OCI-M1 (cell line): ENCODE data around the gene PLEKHG2.

Experiments
- DNase-seq: peaks from one replicate; lab custom pipeline; 2025; lab: John Stamatoyannopoulos, UW

The PLEKHG2 gene

DNA sequence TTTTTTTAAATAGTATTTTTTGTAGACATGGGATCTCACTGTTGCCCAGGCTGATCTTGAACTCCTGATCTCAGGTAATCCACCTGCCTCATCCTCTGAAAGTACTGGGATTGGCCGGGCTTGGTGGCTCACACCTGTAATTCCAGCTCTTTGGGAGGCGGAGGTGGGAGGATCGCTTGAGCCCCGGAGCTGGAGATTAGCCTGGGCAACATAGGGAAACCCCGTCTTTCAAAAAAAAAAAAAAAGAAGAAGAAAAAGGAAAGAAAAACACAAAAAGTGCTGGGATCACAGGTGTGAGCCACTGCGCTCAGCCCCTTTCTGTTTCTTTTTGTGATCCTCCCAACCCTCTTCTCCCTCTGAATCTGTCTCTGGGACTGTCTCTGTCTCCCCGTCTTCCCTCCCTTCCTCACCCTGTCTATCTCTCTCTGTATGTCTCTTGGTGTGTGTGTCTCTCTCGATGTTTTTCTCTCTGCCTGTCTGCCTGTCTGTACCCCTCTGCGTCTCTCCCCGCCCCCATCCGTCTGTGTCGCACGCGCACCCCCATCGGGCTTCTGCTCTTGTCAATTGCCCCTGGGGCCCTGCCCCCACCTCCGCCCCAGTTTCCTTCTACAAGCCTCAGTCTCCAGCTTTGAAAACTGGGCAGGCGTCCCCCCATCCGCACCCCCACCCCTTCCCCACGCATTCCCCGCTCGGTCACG is 6.4 kb upstream of the PLEKHG2 start:
- DNase-seq: peak; percentile 88

DNA sequence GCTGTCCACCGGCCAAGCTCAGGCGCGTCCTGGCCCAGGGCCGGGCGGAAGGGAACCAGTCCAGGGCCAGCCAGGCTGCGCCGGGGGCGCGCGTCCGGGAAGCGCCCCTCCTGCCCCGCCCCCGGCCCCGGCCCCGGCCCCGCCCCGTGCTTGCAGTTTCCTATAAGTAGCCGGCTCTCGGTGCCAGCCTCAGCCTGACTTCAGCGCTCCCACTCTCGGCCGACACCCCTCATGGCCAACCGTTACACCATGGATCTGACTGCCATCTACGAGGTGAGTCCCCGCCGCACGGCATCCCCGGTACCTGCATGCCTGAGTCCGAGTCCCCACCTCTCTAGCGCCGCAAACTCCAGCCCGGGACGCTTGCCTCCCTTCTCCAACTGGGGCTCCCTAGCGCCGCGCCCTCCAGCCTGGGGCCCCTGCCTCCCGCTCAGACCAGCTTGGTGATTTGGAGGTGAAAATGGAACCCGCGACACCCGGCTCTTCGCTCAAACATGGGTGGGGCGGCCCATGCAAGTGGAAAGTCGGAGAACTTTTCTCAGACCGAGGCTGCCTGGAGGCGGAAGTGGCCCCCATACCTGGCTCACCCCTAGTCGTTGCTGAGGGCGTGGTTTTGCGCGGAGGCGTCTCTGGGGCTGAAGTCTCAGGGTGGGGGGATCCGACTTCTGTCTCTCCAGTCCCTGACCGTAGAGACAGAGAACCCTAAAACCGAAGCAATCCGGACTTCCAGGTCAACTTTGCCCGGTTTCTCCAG is 5.6 kb upstream of the PLEKHG2 start, which contains the start of gene ZFP36:
Gene ZFP36, plus strand, starts transcription at position 192 of the 754 bp plus-strand sequence. Its CDS starts 58 bp downstream, at position 250.
- DNase-seq: peak; percentile 89

DNA sequence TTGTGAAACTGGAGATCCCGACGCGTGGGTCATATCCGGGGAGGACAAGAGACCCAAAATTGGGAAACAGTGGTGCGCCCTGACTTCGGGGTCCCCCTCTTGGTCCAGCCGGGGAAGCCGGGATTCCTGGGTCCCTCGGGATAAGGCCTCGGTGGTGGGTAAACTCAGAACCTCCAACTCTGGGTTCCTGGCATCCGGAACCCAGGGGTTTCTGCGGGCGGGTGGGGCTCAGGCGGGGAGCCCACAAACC is 5.1 kb upstream of the PLEKHG2 start:
- DNase-seq: no peak

DNA sequence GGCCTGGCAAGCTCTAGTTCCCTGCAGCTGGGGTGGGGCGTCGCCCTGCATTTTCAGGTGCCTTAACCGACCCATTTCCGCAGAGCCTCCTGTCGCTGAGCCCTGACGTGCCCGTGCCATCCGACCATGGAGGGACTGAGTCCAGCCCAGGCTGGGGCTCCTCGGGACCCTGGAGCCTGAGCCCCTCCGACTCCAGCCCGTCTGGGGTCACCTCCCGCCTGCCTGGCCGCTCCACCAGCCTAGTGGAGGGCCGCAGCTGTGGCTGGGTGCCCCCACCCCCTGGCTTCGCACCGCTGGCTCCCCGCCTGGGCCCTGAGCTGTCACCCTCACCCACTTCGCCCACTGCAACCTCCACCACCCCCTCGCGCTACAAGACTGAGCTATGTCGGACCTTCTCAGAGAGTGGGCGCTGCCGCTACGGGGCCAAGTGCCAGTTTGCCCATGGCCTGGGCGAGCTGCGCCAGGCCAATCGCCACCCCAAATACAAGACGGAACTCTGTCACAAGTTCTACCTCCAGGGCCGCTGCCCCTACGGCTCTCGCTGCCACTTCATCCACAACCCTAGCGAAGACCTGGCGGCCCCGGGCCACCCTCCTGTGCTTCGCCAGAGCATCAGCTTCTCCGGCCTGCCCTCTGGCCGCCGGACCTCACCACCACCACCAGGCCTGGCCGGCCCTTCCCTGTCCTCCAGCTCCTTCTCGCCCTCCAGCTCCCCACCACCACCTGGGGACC is 4.6 kb upstream of the PLEKHG2 start:
- DNase-seq: no peak

DNA sequence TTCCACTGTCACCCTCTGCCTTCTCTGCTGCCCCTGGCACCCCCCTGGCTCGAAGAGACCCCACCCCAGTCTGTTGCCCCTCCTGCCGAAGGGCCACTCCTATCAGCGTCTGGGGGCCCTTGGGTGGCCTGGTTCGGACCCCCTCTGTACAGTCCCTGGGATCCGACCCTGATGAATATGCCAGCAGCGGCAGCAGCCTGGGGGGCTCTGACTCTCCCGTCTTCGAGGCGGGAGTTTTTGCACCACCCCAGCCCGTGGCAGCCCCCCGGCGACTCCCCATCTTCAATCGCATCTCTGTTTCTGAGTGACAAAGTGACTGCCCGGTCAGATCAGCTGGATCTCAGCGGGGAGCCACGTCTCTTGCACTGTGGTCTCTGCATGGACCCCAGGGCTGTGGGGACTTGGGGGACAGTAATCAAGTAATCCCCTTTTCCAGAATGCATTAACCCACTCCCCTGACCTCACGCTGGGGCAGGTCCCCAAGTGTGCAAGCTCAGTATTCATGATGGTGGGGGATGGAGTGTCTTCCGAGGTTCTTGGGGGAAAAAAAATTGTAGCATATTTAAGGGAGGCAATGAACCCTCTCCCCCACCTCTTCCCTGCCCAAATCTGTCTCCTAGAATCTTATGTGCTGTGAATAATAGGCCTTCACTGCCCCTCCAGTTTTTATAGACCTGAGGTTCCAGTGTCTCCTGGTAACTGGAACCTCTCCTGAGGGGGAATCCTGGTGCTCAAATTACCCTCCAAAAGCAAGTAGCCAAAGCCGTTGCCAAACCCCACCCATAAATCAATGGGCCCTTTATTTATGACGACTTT is 3.9 kb upstream of the PLEKHG2 start:
- peak; percentile 46 for DNase-seq

DNA sequence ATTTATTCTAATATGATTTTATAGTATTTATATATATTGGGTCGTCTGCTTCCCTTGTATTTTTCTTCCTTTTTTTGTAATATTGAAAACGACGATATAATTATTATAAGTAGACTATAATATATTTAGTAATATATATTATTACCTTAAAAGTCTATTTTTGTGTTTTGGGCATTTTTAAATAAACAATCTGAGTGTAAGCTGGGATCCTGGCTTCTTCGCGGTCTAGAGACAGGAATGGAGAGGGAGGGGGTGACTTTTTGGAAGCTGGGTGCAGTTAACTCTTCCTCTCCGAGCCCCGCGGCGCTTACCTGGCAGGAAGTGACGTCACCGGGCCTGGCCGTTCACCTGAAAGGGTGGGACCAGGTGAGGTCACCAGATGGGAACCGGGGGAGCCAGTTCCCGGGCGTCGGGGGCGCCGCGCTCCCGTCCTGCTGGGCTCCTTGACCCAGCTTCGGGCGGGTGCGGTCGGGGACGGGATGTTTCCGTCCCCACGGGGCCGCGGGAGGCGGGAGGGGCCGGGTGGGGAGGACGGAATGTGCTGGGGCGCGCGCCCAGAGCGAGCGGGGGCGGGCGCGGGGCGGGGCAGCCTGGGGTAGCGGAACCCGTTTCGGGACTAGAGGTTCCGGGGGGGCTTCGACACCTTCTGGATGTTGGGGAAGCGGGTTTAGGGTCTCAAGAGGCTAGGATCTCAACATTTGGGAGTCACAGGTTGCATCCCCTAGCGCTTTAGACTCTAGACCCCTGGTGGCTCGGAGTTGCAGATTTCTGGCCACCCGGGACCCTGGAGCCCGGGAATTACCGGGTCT is 3.1 kb upstream of the PLEKHG2 start:
- peak; percentile 76 for DNase-seq

DNA sequence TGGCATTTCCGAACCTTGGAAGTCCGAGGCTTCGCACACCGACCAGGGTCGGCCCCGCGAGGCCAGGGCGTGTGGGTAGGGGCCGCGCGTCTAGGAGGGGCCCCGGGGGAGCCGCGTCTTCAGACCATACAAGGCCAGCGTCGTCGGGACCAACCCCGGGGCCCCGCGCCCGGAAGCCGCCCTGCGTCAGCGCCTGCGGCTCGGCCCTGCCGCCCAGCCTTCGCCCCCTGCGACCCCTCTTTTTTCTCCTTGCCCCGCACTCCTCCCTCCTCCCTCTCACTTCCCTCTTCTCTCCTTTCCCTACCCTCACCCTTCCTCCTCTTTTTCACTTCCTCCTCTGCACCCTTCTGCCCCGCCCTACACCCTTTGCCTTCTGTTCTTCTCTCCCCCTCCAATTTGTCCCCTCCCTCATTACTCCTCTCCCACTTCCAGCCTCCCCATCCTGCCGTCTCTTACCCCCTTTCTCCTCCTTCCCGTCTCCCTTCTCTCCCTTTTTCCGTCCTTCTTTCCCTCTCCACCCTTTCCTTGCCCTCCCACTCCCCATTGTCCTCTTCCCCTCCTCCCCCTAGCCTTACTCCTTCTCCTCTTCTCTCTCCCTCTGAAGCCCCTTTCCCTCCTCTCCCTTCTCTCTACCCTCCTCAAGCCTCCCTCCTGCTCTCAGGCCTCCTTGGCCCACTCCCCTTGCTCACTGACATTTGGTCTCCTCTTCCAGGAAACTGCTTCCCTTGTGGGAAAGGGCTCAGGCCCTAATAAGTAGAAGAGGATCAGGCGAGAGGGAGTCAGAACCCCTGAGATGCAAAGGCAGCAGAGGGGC is 2.2 kb upstream of the PLEKHG2 start:
- peak; percentile 83 for DNase-seq

DNA sequence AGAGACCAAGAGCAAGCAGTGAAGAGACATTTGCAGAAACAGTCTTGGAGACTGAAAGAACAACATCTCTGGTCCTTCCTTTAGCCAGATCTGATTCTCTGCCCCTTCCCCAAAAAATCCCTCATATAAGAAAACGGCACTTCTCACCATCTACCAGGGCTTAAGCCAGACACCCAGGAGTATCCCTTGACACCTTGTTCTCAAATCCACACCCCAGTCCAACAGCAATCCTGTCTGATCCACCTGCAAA is 1.7 kb upstream of the PLEKHG2 start:
- no peak for DNase-seq

DNA sequence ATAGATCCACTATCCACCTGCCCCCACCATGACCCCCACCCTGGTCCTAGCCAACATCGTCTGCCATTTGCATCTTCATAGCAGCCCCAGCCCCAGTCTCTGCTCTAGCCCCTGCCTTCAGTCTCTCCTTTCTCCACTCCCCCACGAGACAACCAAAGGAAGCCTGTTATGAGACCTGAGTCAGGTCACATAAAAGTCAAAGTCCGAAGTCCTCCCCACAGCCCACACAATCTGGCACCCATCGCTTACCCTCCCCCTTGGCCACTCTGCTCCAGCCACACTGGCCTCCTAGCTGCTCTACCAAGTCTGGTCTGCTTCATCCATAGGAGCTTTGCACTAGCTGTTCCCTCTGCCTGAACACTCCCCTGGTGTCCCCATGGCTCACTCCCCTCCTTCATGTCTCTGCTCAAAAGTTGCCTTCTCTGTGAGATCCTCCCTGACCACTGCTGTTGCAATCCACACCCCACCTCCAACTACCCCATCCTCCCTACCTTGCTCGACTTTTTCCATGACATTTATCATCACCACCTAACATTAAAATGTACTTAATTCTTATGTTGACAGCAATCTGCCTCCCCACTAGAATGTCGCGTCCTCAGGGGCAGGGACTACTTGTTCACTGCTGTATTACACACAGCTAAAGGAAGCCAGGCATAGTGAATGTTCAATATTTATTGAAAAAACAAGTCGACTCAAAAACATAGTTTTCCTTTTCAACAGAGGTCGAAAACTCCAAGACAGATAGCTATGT is 1.2 kb upstream of the PLEKHG2 start:
- peak; percentile 80 for DNase-seq

DNA sequence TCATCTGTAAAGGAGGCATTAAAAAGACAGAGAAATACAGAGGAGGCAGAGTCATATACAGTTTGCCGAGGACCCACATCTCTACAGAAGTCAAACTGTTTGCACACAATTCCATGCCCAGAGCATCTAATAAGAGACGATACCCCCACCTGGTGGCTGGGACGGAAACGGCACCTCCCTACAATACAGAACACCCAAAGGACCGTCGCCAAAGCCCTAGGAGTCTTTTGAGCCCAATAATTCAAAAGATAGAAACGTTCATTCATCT is 703 bp upstream of the PLEKHG2 start:
- peak; percentile 99 for DNase-seq

DNA sequence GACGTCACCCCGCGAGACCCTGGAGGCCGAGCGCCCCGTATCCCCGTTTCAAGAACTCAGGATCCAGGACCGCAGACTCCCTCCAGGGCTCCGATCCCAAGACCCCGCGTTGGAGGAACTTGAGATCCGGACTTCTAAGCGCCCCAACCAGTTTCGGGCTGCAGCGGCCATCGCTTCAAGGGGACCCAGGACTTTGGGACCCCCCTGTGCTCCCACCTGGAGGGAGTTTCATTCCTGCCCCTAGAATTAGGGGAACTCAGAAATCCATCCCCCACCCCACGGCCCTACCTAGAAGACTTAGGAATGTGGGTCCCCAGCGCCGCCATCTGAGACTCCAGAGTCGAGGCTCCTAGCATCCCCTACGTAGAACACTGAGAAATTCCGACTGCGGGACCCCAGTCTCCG is 400 bp downstream of the PLEKHG2 start:
- no peak for DNase-seq

DNA sequence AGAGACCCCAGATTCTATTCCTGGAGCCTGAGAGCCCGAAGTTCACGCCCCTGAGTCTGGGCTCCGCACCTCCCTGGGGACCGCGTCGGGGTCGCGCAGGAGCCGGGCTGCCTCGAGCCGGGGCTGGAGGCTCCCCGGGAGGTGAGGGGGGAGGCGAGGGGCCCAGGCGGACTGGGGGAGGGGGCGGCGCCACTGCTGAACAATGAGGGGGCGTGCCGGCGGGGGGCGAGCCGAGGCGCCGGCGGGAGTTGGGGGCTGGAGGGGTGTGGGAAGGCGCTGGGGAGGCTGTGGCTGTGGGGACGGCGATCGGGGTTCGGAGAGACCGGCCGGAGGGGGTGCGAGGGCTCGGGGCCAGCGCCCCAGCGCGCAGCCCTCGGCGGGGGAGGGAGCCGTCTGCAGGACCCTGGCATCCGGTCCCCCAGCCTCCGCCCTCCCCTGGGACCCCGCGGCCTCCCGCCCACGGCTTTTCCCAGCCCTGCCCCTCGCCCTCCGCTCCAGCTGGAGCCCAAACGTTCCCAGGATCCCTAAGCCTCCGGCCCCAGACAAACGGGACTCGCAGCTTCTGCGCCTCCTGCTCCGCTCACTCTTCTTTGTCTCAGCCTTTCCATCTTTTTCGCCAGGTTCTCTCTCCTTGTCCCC is 922 bp downstream of the PLEKHG2 start:
- DNase-seq: no peak

DNA sequence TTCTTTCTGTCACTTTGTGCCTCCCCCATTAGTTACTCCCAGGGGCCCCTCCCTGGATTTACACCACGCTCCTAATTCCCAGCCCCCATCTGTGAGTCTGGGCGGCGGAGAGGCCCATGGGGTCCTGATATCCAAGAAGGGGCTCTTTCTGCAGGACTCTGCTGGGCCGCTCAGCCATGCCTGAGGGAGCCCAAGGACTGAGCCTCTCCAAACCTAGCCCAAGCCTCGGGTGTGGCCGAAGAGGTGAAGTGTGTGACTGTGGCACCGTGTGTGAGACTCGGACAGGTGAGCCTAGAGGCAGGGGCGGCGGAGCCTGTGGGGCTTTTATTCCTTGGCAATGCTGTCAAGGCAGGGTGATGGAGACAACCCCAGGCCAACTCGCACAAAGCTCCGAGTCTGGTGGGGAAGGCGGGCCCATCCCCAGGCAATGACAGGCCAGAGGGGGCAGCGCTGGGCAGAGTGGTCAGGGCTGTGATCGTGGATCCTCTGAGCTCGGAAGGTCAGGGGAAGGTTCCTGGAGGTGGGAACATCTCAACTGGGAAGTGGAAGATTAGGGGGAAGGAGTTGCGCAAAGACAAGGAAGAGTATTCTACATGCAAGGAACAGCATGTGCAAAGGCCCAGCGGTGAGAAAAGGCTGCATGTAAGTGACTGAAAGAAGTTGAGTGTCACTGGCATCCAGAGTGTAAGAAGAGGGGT is 1.6 kb downstream of the PLEKHG2 start:
- peak; percentile 15 for DNase-seq

DNA sequence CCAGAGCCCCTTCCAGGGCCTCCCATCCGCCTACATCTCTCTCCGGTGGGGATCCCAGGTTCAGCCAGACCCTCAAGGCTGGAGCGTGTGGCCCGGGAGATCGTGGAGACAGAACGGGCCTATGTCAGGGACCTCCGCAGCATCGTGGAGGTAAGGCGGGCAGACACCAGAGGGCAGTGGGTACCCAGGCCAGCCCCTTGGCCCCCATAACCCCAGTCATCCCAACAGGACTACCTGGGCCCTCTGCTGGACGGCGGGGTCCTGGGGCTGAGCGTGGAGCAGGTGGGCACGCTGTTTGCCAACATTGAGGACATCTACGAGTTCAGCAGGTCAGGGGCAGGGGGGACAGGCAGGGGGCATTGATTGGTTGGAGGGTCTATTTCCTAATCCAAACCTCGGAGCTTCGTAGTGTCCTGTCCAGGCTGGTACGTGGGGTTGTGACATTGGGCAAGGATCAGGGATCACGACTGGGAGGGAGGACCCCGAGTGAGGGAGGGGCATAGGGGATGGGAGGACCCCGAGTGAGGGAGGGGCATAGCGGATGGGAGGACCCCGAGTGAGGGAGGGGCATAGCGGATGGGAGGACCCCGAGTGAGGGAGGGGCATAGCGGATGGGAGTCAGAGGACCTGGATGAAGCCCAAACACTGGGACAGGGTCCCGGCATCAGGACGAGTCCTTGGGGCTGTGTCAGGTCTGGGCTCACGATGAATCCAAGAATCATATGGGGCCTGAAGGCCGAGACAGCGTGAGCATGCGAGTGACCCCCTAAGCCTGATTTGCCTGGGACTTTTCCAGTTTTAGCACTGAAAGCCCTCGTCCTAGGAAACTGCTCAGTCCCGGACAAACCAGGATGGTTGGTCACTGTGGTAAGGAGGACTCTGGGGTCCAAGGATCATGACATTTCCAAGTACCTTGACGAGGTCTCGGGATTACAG is 2.9 kb downstream of the PLEKHG2 start:
- DNase-seq: no peak

DNA sequence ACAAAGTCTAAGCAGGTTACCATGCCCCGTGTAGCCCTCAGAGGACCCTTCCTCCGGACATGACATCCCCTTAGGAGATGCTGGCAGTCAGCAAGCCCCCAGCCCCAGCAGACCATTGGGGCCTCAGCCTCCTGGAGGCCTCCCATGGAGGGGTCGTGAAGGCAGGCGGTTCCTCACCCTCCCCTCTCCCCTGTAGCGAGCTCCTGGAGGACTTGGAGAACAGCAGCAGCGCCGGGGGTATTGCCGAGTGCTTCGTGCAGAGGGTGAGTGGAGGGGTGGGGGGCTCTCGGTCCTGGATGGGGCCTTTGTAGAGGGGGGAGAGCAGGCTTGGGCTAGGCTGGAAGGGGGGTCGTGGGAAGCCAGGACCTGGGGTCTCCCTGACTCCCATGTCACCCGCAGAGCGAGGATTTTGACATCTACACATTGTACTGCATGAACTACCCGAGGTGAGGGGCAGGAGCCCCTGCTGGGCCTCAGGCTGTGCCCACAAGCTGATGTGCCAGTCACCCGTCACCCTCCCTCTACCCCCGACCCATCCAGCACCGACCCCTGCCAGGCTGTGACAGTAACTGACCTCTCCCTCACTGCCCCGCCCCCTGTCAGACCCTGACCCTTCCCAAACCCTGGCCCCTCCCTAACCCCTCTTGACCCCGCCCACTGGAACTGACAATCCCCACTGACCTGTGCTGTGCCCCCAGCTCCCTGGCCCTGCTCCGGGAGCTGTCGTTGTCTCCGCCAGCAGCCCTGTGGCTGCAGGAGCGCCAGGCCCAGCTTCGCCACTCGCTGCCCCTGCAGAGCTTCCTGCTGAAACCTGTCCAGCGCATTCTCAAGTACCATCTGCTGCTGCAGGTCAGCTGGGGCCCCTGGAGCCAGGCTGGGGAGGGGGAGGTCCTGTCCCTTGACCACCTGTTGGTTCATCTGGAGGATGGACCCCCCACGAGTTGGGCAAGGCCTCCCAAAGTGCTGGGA is 4.0 kb downstream of the PLEKHG2 start:
- DNase-seq: no peak

DNA sequence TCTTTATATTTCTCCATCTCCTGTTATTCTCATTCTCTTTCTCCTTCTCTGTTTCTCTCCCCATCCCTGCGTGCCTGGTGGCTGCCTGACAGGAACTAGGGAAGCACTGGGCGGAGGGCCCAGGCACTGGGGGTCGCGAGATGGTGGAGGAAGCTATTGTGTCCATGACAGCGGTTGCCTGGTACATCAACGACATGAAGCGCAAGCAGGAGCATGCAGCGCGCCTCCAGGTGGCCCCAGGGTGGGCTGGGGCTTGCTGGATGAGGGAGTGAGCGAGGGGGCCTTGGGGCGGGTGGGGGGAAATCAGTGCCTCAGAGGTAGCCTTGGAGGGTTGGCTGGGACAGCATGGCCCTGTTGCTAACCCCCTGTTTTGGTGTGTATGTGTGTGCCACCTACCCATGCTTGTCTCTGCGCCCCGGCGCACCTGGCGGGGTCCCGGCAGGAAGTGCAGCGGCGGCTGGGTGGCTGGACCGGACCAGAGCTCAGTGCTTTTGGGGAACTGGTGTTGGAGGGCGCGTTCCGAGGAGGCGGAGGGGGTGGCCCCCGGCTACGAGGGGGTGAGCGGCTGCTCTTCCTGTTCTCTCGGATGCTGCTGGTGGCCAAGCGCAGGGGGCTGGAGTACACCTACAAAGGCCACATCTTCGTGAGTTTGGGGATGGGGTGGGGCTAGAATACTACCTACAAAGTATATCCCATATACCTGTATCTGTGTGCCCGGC is 5.2 kb downstream of the PLEKHG2 start:
- DNase-seq: no peak
